DND-41 (cell line): ENCODE results near the gene MAN2A2.

Experiments used
- ATAC-seq: fragments of 200-7000 bp; cut with Tn5 transposase; 3 replicates; pipeline ENCODE4 v1.9.1; 2021; ENCODE audit warnings: low read depth; ENCODE audit not compliant: insufficient read depth
- DNase-seq: peaks from one replicate; pipeline ENCODE4 v3.0.0-alpha.2; 2020
- H2AFZ ChIP-seq: 2 replicates; pipeline ENCODE4 v1.6.0; 2012; ENCODE audit warnings: low read depth, low read length
- H3K27ac ChIP-seq: 2 replicates; pipeline ENCODE4 v1.5.1; 2012; ENCODE audit warnings: low read length, inconsistent platforms
- H3K27me3 ChIP-seq: fragments of 200-600 bp; sonication (generic); 2 replicates; pipeline ENCODE4 v1.6.0; 2012; ENCODE audit warnings: low read length, mild to moderate bottlenecking, inconsistent platforms; ENCODE audit not compliant: insufficient read depth, poor library complexity
- H3K36me3 ChIP-seq: 2 replicates; pipeline ENCODE4 v1.5.1; 2012; ENCODE audit warnings: low read length, inconsistent platforms; ENCODE audit not compliant: insufficient read depth
- H3K4me1 ChIP-seq: 2 replicates; pipeline ENCODE4 v1.5.1; 2012; ENCODE audit warnings: mild to moderate bottlenecking, low read length; ENCODE audit not compliant: insufficient read depth
- H3K4me2 ChIP-seq: 2 replicates; pipeline ENCODE4 v1.6.0; 2012; ENCODE audit warnings: mild to moderate bottlenecking, moderate library complexity, low read length, inconsistent platforms; ENCODE audit not compliant: insufficient read depth
- H3K4me3 ChIP-seq, 2 experiments: fragments of 200-600 bp in 1 of 2; shearing (Covaris generic) in 1 of 2; 2 replicates each; pipeline ENCODE4 v1.5.1; 2012 to 2016; ENCODE audit warnings: inconsistent platforms in 2 of 2, low read length in 2 of 2, mild to moderate bottlenecking in 2 of 2, low read depth in 1 of 2, moderate library complexity in 1 of 2
- H3K79me2 ChIP-seq: 2 replicates; pipeline ENCODE4 v1.6.0; 2012; ENCODE audit warnings: low read length, inconsistent platforms; ENCODE audit not compliant: insufficient read depth
- H3K9ac ChIP-seq: 2 replicates; pipeline ENCODE4 v1.6.0; 2012; ENCODE audit warnings: low read depth, mild to moderate bottlenecking, inconsistent platforms, low read length, moderate library complexity
- H3K9me3 ChIP-seq: 2 replicates; pipeline ENCODE4 v1.5.1; 2012; ENCODE audit warnings: low read length, moderate library complexity, mild to moderate bottlenecking, inconsistent platforms; ENCODE audit not compliant: insufficient read depth, severe bottlenecking
- H4K20me1 ChIP-seq: 2 replicates; pipeline ENCODE4 v1.6.0; 2012; ENCODE audit warnings: low read length; ENCODE audit not compliant: insufficient read depth
- CTCF ChIP-seq: IDR thresholded peaks from 2 replicates; pipeline ENCODE4 v1.5.1; 2012; ENCODE audit warnings: borderline replicate concordance, low read length, moderate library complexity, mild to moderate bottlenecking; ENCODE audit not compliant: poor library complexity, severe bottlenecking; ENCODE audit errors: extremely low read depth
- EZH2 ChIP-seq: IDR thresholded peaks from 3 replicates; pipeline ENCODE4 v1.6.1; 2012; ENCODE audit warnings: borderline replicate concordance, low read depth, mild to moderate bottlenecking, moderate library complexity, low read length, inconsistent platforms; ENCODE audit not compliant: severe bottlenecking

Gene MAN2A2

GRCh38 chr15:90912770-90913075 lies 9.6 kb downstream of the MAN2A2 start:
- Histone ChIP-seq H3K4me3 (no peak overlapping the region), H4K20me1 (0 out of 2 replicates have a peak, but pooled peaks cover 7% of the 10 kb centered on the region), H3K4me1 (no peaks in the 10 kb centered on the region), H3K79me2 (no peaks in the 10 kb centered on the region), H3K9ac (no peak overlapping the region), H3K27me3 (no peaks in the 10 kb centered on the region), H3K9me3 (no peaks in the 10 kb centered on the region), H2AFZ (no peak overlapping the region), H3K4me2 (no peak overlapping the region), H3K36me3 (peaks cover 85% of the 10 kb centered on the region), H3K27ac (no peak overlapping the region)
- TF ChIP-seq EZH2, result no peak
- TF ChIP-seq CTCF, result no peak
- ATAC-seq (no peak), DNase-seq (no peak)

- DNase-seq (no peak), ATAC-seq (no peak)
- H3K36me3 ChIP-seq, result peaks cover 88% of the 10 kb centered on the region
- no peak overlapping the region for H3K4me2 ChIP-seq
- no peaks in the 10 kb centered on the region for H3K4me1 ChIP-seq
- H3K27me3 ChIP-seq, result no peaks in the 10 kb centered on the region
- H2AFZ ChIP-seq, result no peak overlapping the region
- 0 out of 2 replicates have a peak, but pooled peaks cover 7% of the 10 kb centered on the region for H4K20me1 ChIP-seq
- H3K79me2 ChIP-seq, result no peaks in the 10 kb centered on the region
- TF ChIP-seq EZH2, result no peak
- no peak for TF ChIP-seq CTCF
- no peak overlapping the region for H3K9ac ChIP-seq
- no peak overlapping the region for H3K4me3 ChIP-seq
- H3K27ac ChIP-seq, result no peak overlapping the region
- no peaks in the 10 kb centered on the region for H3K9me3 ChIP-seq
These were observed 10.4 kb downstream of the MAN2A2 start for GRCh38 chr15:90913398-90913944.

- Histone ChIP-seq H3K27me3 (no peaks in the 10 kb centered on the region), H2AFZ (no peak overlapping the region), H3K79me2 (no peaks in the 10 kb centered on the region), H3K4me1 (no peaks in the 10 kb centered on the region), H3K36me3 (peaks cover 94% of the 10 kb centered on the region), H3K9ac (no peak overlapping the region), H4K20me1 (0 out of 2 replicates have a peak, but pooled peaks cover 7% of the 10 kb centered on the region), H3K4me3 (no peak overlapping the region), H3K9me3 (no peaks in the 10 kb centered on the region), H3K4me2 (no peak overlapping the region), H3K27ac (no peak overlapping the region)
- TF ChIP-seq CTCF (no peak), EZH2 (no peak)
- no peak for ATAC-seq
- DNase-seq, result no peak
These were observed 11.4 kb downstream of the MAN2A2 start for GRCh38 chr15:90914305-90915080.
